Activated CD8-positive, alpha-beta T cell treated with anti-CD3 and anti-CD28 coated beads, Interleukin-2, amount 10 ng/mL, durations not matched to agents 7 days and 5 days (primary cell): ENCODE data around the gene RIOK2. TPM values are rescaled to one million over a fixed set of nuclear protein-coding genes. Genes with fewer than 3 reads are reported as not detected.
A peak's percentile ranks its signal among the peaks of the same experiment; 100 is the strongest.

Experiments used
- ATAC-seq: fragments of 150-1000 bp; cut with Tn5 transposase; one replicate; pipeline ENCODE4 v1.10.0; 2021; ENCODE audit warnings: moderate library complexity
- CTCF ChIA-PET: fragments of 350-600 bp; sonication (Branson Sonifier 250); formaldehyde crosslinking; loops from one replicate; lab custom pipeline; 2021; ENCODE audit warnings: antibody characterized with exemption; lab: Charles Lee
- POLR2A ChIA-PET: fragments of 350-600 bp; sonication (Branson Sonifier 250); formaldehyde crosslinking; loops from one replicate; lab custom pipeline; 2021; ENCODE audit warnings: antibody characterized with exemption; lab: Charles Lee
- DNase-seq: peaks from one replicate; pipeline ENCODE4 v3.0.0-alpha.2; 2020
- H3K27ac Mint-ChIP-seq: one replicate; pipeline ENCODE4 v1.8.0; 2021; ENCODE audit warnings: mild to moderate bottlenecking, mixed read lengths
- H3K27me3 Mint-ChIP-seq: one replicate; pipeline ENCODE4 v1.8.0; 2021; ENCODE audit warnings: low read depth, mixed read lengths
- H3K36me3 Mint-ChIP-seq: one replicate; pipeline ENCODE4 v1.8.0; 2021; ENCODE audit warnings: low read depth, mixed read lengths
- H3K4me1 Mint-ChIP-seq: one replicate; pipeline ENCODE4 v1.8.0; 2021; ENCODE audit warnings: low read depth, mixed read lengths
- H3K4me3 Mint-ChIP-seq: one replicate; pipeline ENCODE4 v1.8.0; 2021; ENCODE audit warnings: mild to moderate bottlenecking, mixed read lengths
- H3K9me3 Mint-ChIP-seq: one replicate; pipeline ENCODE4 v1.8.0; 2022; ENCODE audit warnings: mixed read lengths; ENCODE audit not compliant: insufficient read depth
- total RNA-seq, 2 experiments: library from RNA; stranded (reverse); gene quantifications; one replicate each; pipeline ENCODE4 v1.2.3, GENCODE V29; 2021

RIOK2 gene
- total RNA-seq: 10 to 100 TPM; 26.3 to 29.1 TPM

- Mint-ChIP-seq H3K36me3 (peaks cover 24% of the 10 kb centered on the region), H3K4me3 (peak within 1 kb of the TSS; percentile 91), H3K4me1 (peaks cover 31% of the 10 kb centered on the region), H3K27ac (peak within 1 kb of the TSS; percentile 100), H3K9me3 (no peaks in the 10 kb centered on the region), H3K27me3 (peaks cover 4% of the 10 kb centered on the region)
- DNase-seq: peak; percentile 96
- CTCF ChIA-PET: interaction anchor here (0.9 to 1.8 kb wide), 6 partner anchors 8 to 314 kb away, joined by 3 to 12 read pairs (median 4); no protein-coding TSS in a partner anchor
- POLR2A ChIA-PET: no interaction called here
- ATAC-seq: peak; percentile 93
These were observed at the start of gene RIOK2 for GRCh38 chr5:97183100-97183929. Gene RIOK2 (minus strand): TSS chr5:97183247. CDS start chr5:97183191, 56 bp downstream.

GRCh38 chr5:97231025-97231636, 48.1 kb upstream of the RIOK2 start:
- CTCF ChIA-PET: interaction anchor here (0.8 to 2.2 kb wide), 16 partner anchors 10 to 1567 kb away, joined by 3 to 19 read pairs (median 3); no protein-coding TSS in a partner anchor
- Mint-ChIP-seq H3K27ac (no peak overlapping the region), H3K9me3 (peaks cover 4% of the 10 kb centered on the region), H3K36me3 (no peaks in the 10 kb centered on the region), H3K27me3 (peaks cover 5% of the 10 kb centered on the region), H3K4me1 (no peaks in the 10 kb centered on the region), H3K4me3 (no peak overlapping the region)
- ATAC-seq (peak; percentile 75), DNase-seq (peak; percentile 54)
- POLR2A ChIA-PET: no interaction called here

- CTCF ChIA-PET: interaction anchor here (1.1 to 2.2 kb wide), 4 partner anchors 11 to 1541 kb away, joined by 3 to 19 read pairs (median 7); no protein-coding TSS in a partner anchor
- H3K36me3 Mint-ChIP-seq: no peaks in the 10 kb centered on the region
- DNase-seq (no peak), ATAC-seq (no peak)
- H3K27me3 Mint-ChIP-seq: peaks cover 5% of the 10 kb centered on the region
- no peak overlapping the region for H3K27ac Mint-ChIP-seq
- H3K4me1 Mint-ChIP-seq: no peaks in the 10 kb centered on the region
- H3K9me3 Mint-ChIP-seq: no peaks in the 10 kb centered on the region
- POLR2A ChIA-PET: no interaction called here
- no peak overlapping the region for H3K4me3 Mint-ChIP-seq
These were observed 46.7 kb upstream of the RIOK2 start for GRCh38 chr5:97229688-97230285.

- CTCF ChIA-PET: no interaction called here
- DNase-seq (no peak), ATAC-seq (no peak)
- Mint-ChIP-seq H3K36me3 (no peaks in the 10 kb centered on the region), H3K4me3 (no peak overlapping the region), H3K4me1 (no peaks in the 10 kb centered on the region), H3K9me3 (no peaks in the 10 kb centered on the region), H3K27ac (no peak overlapping the region), H3K27me3 (peaks cover 5% of the 10 kb centered on the region)
- POLR2A ChIA-PET: no interaction called here
These were observed 46.1 kb upstream of the RIOK2 start for GRCh38 chr5:97229196-97229595.

GRCh38 chr5:97225222-97225621, 42.2 kb upstream of the RIOK2 start:
- Mint-ChIP-seq H3K27me3 (peaks cover 5% of the 10 kb centered on the region), H3K27ac (no peak overlapping the region), H3K4me1 (no peaks in the 10 kb centered on the region), H3K9me3 (no peaks in the 10 kb centered on the region), H3K36me3 (no peaks in the 10 kb centered on the region), H3K4me3 (no peak overlapping the region)
- DNase-seq (no peak), ATAC-seq (no peak)
- ChIA-PET POLR2A (no interaction called here), CTCF (interaction anchor here (1.1 kb wide), 1 partner anchor 1571 kb away, joined by 3 read pairs; no protein-coding TSS in a partner anchor)

GRCh38 chr5:97224112-97224750, 41.2 kb upstream of the RIOK2 start:
- H3K9me3 Mint-ChIP-seq: no peaks in the 10 kb centered on the region
- ATAC-seq (no peak), DNase-seq (no peak)
- H3K27me3 Mint-ChIP-seq: peaks cover 2% of the 10 kb centered on the region
- no peaks in the 10 kb centered on the region for H3K36me3 Mint-ChIP-seq
- ChIA-PET POLR2A (no interaction called here), CTCF (no interaction called here)
- no peaks in the 10 kb centered on the region for H3K4me1 Mint-ChIP-seq
- H3K27ac Mint-ChIP-seq: no peak overlapping the region
- H3K4me3 Mint-ChIP-seq: no peak overlapping the region

- Mint-ChIP-seq H3K9me3 (no peaks in the 10 kb centered on the region), H3K27me3 (peaks cover 2% of the 10 kb centered on the region), H3K4me1 (no peaks in the 10 kb centered on the region), H3K27ac (no peak overlapping the region), H3K4me3 (no peak overlapping the region), H3K36me3 (no peaks in the 10 kb centered on the region)
- CTCF ChIA-PET: no interaction called here
- POLR2A ChIA-PET: no interaction called here
- ATAC-seq (no peak), DNase-seq (no peak)
These were observed 40.5 kb upstream of the RIOK2 start for GRCh38 chr5:97223596-97223995.

GRCh38 chr5:97209343-97209742, 26.3 kb upstream of the RIOK2 start:
- DNase-seq (no peak), ATAC-seq (no peak)
- POLR2A ChIA-PET: no interaction called here
- no peaks in the 10 kb centered on the region for H3K36me3 Mint-ChIP-seq
- CTCF ChIA-PET: no interaction called here
- H3K27ac Mint-ChIP-seq: no peak overlapping the region
- H3K4me1 Mint-ChIP-seq: no peaks in the 10 kb centered on the region
- H3K9me3 Mint-ChIP-seq: peaks cover 1% of the 10 kb centered on the region
- H3K27me3 Mint-ChIP-seq: peaks cover 10% of the 10 kb centered on the region
- no peak overlapping the region for H3K4me3 Mint-ChIP-seq

- Mint-ChIP-seq H3K4me3 (no peak overlapping the region), H3K27ac (no peak overlapping the region), H3K4me1 (no peaks in the 10 kb centered on the region), H3K9me3 (no peaks in the 10 kb centered on the region), H3K27me3 (peaks cover 10% of the 10 kb centered on the region), H3K36me3 (no peaks in the 10 kb centered on the region)
- CTCF ChIA-PET: no interaction called here
- POLR2A ChIA-PET: no interaction called here
- no peak for ATAC-seq
- no peak for DNase-seq
These were observed 25.7 kb upstream of the RIOK2 start for GRCh38 chr5:97208714-97209113.

- H3K4me3 Mint-ChIP-seq: no peak overlapping the region
- ATAC-seq (no peak), DNase-seq (no peak)
- no peaks in the 10 kb centered on the region for H3K9me3 Mint-ChIP-seq
- ChIA-PET CTCF (no interaction called here), POLR2A (no interaction called here)
- peaks cover 10% of the 10 kb centered on the region for H3K27me3 Mint-ChIP-seq
- no peaks in the 10 kb centered on the region for H3K36me3 Mint-ChIP-seq
- H3K27ac Mint-ChIP-seq: no peak overlapping the region
- H3K4me1 Mint-ChIP-seq: no peaks in the 10 kb centered on the region
These were observed 25.2 kb upstream of the RIOK2 start for GRCh38 chr5:97208184-97208713.

- ATAC-seq: no peak
- H3K4me3 Mint-ChIP-seq: no peak overlapping the region
- peaks cover 8% of the 10 kb centered on the region for H3K27me3 Mint-ChIP-seq
- DNase-seq: no peak
- H3K27ac Mint-ChIP-seq: no peak overlapping the region
- H3K36me3 Mint-ChIP-seq: no peaks in the 10 kb centered on the region
- peaks cover 7% of the 10 kb centered on the region for H3K9me3 Mint-ChIP-seq
- ChIA-PET POLR2A (no interaction called here), CTCF (interaction anchor here (0.9 to 1.0 kb wide), 3 partner anchors 11 to 443 kb away, joined by 3 to 4 read pairs (median 3); partner anchors contain the start of gene RIOK2)
- H3K4me1 Mint-ChIP-seq: peaks cover 8% of the 10 kb centered on the region
These were observed 11.3 kb upstream of the RIOK2 start for GRCh38 chr5:97194366-97194765.
